Progenitor cell of endocrine pancreas (in vitro differentiated cells): ENCODE data around the gene PRKCB. TPM values are rescaled to one million over a fixed set of nuclear protein-coding genes. Genes with fewer than 3 reads are reported as not detected.
A peak's percentile ranks its signal among the peaks of the same experiment; 100 is the strongest.

ENCODE experiments used
- DNase-seq: peaks from one replicate; pipeline ENCODE4 v3.0.0; 2021; ENCODE audit warnings: low spot score; ENCODE audit not compliant: unreplicated experiment
- H3K27ac Mint-ChIP-seq: 2 replicates; pipeline ENCODE4 v1.8.0; 2021; ENCODE audit warnings: mild to moderate bottlenecking, moderate library complexity, mixed read lengths
- H3K27me3 Mint-ChIP-seq: 2 replicates; pipeline ENCODE4 v1.8.0; 2021; ENCODE audit warnings: mixed read lengths
- H3K36me3 Mint-ChIP-seq: 2 replicates; pipeline ENCODE4 v1.8.0; 2022; ENCODE audit warnings: mixed read lengths; ENCODE audit not compliant: insufficient read depth
- H3K4me1 Mint-ChIP-seq: 2 replicates; pipeline ENCODE4 v1.8.0; 2021; ENCODE audit warnings: low read depth, mixed read lengths
- H3K4me3 Mint-ChIP-seq: 2 replicates; pipeline ENCODE4 v1.8.0; 2021; ENCODE audit warnings: low read depth, mild to moderate bottlenecking, moderate library complexity, mixed read lengths
- H3K9me3 Mint-ChIP-seq: 2 replicates; pipeline ENCODE4 v1.8.0; 2021; ENCODE audit warnings: low read depth, mixed read lengths
- total RNA-seq: library from RNA; stranded (reverse); gene quantifications from 2 replicates; pipeline ENCODE4 v1.2.1, GENCODE V29; 2021
- TF ChIP-seq, protein P1 (sequence below): fragments of 200-600 bp; sonication (generic); IDR thresholded peaks from one replicate; pipeline ENCODE4 v1.5.0; 2021; ENCODE audit warnings: antibody characterized with exemption, mild to moderate bottlenecking; ENCODE audit not compliant: unreplicated experiment

The PRKCB gene
- total RNA-seq, 1 donor from 2014 or later = 0.36 TPM

GRCh38 chr16:23801378-23801777 is 34.4 kb upstream of the PRKCB start:
- no peaks in the 10 kb centered on the region for H3K36me3 Mint-ChIP-seq
- no peak overlapping the region for H3K27ac Mint-ChIP-seq
- TF ChIP-seq, protein P1, sequence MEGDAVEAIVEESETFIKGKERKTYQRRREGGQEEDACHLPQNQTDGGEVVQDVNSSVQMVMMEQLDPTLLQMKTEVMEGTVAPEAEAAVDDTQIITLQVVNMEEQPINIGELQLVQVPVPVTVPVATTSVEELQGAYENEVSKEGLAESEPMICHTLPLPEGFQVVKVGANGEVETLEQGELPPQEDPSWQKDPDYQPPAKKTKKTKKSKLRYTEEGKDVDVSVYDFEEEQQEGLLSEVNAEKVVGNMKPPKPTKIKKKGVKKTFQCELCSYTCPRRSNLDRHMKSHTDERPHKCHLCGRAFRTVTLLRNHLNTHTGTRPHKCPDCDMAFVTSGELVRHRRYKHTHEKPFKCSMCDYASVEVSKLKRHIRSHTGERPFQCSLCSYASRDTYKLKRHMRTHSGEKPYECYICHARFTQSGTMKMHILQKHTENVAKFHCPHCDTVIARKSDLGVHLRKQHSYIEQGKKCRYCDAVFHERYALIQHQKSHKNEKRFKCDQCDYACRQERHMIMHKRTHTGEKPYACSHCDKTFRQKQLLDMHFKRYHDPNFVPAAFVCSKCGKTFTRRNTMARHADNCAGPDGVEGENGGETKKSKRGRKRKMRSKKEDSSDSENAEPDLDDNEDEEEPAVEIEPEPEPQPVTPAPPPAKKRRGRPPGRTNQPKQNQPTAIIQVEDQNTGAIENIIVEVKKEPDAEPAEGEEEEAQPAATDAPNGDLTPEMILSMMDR = peak; percentile 68
- peaks cover 18% of the 10 kb centered on the region for H3K27me3 Mint-ChIP-seq
- no peaks in the 10 kb centered on the region for H3K4me1 Mint-ChIP-seq
- H3K4me3 Mint-ChIP-seq = no peak overlapping the region
- H3K9me3 Mint-ChIP-seq = no peaks in the 10 kb centered on the region
- DNase-seq = peak; percentile 65

- Mint-ChIP-seq H3K4me1 (no peaks in the 10 kb centered on the region), H3K27me3 (peaks cover 21% of the 10 kb centered on the region), H3K9me3 (no peaks in the 10 kb centered on the region), H3K27ac (no peak overlapping the region), H3K4me3 (no peak overlapping the region), H3K36me3 (no peaks in the 10 kb centered on the region)
- TF ChIP-seq, protein P1 = no peak
- no peak for DNase-seq
These were observed 33.0 kb upstream of the PRKCB start for GRCh38 chr16:23802776-23803175.

DNA sequence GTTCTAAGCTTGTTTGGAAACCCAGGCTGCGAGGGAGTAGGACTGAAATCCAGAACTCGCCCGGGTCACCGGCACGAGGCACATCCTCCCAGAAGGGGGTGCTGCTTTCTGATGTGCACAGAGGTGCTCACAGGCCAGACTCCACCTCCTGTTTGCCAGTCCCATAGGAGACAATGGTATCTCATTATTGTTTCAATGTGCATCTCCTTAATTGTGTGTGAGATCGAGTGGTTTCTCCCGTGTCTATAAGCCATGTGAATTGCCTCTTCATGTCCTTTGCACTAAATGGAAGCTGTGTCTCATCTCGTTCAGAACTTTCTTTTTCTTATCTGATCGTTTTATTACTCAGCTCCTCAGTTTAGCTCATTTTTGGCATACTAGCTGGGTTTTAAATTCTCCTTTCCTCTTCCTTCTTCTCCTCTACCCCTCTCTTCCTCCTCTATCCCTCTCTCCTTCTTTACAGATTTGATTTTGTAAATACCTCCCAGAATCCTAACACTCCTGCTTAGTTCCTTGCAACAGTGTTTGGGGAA is 32.1 kb upstream of the PRKCB start:
- no peak overlapping the region for H3K27ac Mint-ChIP-seq

GRCh38 chr16:23807028-23807427 is 28.8 kb upstream of the PRKCB start:
- H3K4me1 Mint-ChIP-seq = no peaks in the 10 kb centered on the region
- H3K27me3 Mint-ChIP-seq = peaks cover 37% of the 10 kb centered on the region
- H3K9me3 Mint-ChIP-seq = no peaks in the 10 kb centered on the region
- TF ChIP-seq, protein P1 = no peak
- H3K4me3 Mint-ChIP-seq = no peak overlapping the region
- no peak for DNase-seq
- H3K27ac Mint-ChIP-seq = no peak overlapping the region
- no peaks in the 10 kb centered on the region for H3K36me3 Mint-ChIP-seq

More for the DNA sequence above, 32.1 kb upstream of the PRKCB start:
- DNase-seq = peak; percentile 11
- TF ChIP-seq, protein P1 = peak; percentile 49
- Mint-ChIP-seq H3K4me1 (no peaks in the 10 kb centered on the region), H3K9me3 (no peaks in the 10 kb centered on the region), H3K36me3 (no peaks in the 10 kb centered on the region), H3K4me3 (no peak overlapping the region), H3K27me3 (peaks cover 21% of the 10 kb centered on the region)

DNA sequence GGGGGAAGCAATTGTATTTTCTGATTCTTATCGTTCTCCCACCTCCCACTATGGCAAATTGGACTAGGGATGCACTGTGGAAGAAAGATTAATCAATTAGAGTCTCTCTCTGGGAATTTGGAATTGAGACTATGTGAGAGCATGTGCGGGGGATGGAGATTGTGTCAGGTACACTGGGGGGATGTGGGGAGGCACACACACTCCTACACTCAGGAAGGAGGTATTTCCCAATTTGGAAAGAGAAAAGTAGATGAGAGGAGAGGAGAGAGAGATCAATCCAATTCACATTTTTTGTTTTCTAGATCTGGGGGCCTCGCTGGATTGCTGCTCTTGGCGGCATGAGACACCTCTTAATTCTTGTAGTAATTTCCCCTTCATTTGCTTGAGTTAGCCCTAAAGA is 14.3 kb upstream of the PRKCB start:
- Mint-ChIP-seq H3K9me3 (no peaks in the 10 kb centered on the region), H3K27me3 (peaks cover 46% of the 10 kb centered on the region), H3K4me3 (no peak overlapping the region), H3K4me1 (no peaks in the 10 kb centered on the region), H3K36me3 (no peaks in the 10 kb centered on the region), H3K27ac (no peak overlapping the region)
- TF ChIP-seq, protein P1 = no peak
- DNase-seq = no peak
